ENCODE results near the gene CCNK. TPM values are rescaled to one million over a fixed set of nuclear protein-coding genes. Genes with fewer than 3 reads are reported as not detected.

The CCNK gene
- total RNA-seq, 1 experiment from 2014 or later, result 104 TPM

- no peaks in the 10 kb centered on the region for H3K9me3 Mint-ChIP-seq (ENCODE audit: unreplicated experiment)
- intact Hi-C loops (cut with micrococcal nuclease; ENCODE audit: unreplicated experiment), result no loop called here
- H3K27ac Mint-ChIP-seq (ENCODE audit: unreplicated experiment), result peak overlapping the region; percentile 75
- Histone ChIP-seq H3K36me3 (ENCODE audit: control insufficient read depth, insufficient read depth, low read length) (peaks cover 9% of the 10 kb centered on the region), H3K4me1 (no peaks in the 10 kb centered on the region), H3K9me3 (no peaks in the 10 kb centered on the region), H3K27me3 (replicated peaks; ENCODE audit: control insufficient read depth, insufficient read depth, low read length) (no peaks in the 10 kb centered on the region), H3K4me3 (ENCODE audit: low read depth, low read length) (no peak overlapping the region)
- no peak for TF ChIP-seq CTCF (IDR thresholded peaks at IDR 0.05; ENCODE audit: insufficient read depth in 1 of 2, low read depth in 1 of 2, low read length in 1 of 2, severe bottlenecking in 1 of 2, unreplicated experiment in 1 of 2)
- no peaks in the 10 kb centered on the region for H3K4me1 Mint-ChIP-seq (ENCODE audit: low read depth, unreplicated experiment)
- no peak for DNase-seq
- BruUV-seq (replicated peaks), result no TSS peak
- ChIA-PET CTCF (no interaction called here), POLR2A (no interaction called here)
- H3K4me3 Mint-ChIP-seq (ENCODE audit: unreplicated experiment), result no peak overlapping the region
- H3K36me3 Mint-ChIP-seq (ENCODE audit: insufficient read depth, unreplicated experiment), result peaks cover 86% of the 10 kb centered on the region
- H3K27me3 Mint-ChIP-seq (ENCODE audit: insufficient read depth, unreplicated experiment), result no peaks in the 10 kb centered on the region
Measured at GRCh38 chr14:99507860-99508640, 26.8 kb downstream of the CCNK start.

- Histone ChIP-seq H3K36me3 (ENCODE audit: control insufficient read depth, insufficient read depth, low read length) (peaks cover 9% of the 10 kb centered on the region), H3K4me1 (no peaks in the 10 kb centered on the region), H3K9me3 (no peaks in the 10 kb centered on the region), H3K27me3 (replicated peaks; ENCODE audit: control insufficient read depth, insufficient read depth, low read length) (no peaks in the 10 kb centered on the region), H3K4me3 (ENCODE audit: low read depth, low read length) (no peak overlapping the region)
- peak overlapping the region; percentile 59 for H3K27ac Mint-ChIP-seq (ENCODE audit: unreplicated experiment)
- H3K4me3 Mint-ChIP-seq (ENCODE audit: unreplicated experiment), result no peak overlapping the region
- no peaks in the 10 kb centered on the region for H3K9me3 Mint-ChIP-seq (ENCODE audit: unreplicated experiment)
- no peak for DNase-seq
- H3K4me1 Mint-ChIP-seq (ENCODE audit: low read depth, unreplicated experiment), result no peaks in the 10 kb centered on the region
- CTCF ChIA-PET, result no interaction called here
- no peaks in the 10 kb centered on the region for H3K27me3 Mint-ChIP-seq (ENCODE audit: insufficient read depth, unreplicated experiment)
- H3K36me3 Mint-ChIP-seq (ENCODE audit: insufficient read depth, unreplicated experiment), result peaks cover 86% of the 10 kb centered on the region
- POLR2A ChIA-PET, result no interaction called here
- no peak for TF ChIP-seq CTCF (IDR thresholded peaks at IDR 0.05; ENCODE audit: insufficient read depth in 1 of 2, low read depth in 1 of 2, low read length in 1 of 2, severe bottlenecking in 1 of 2, unreplicated experiment in 1 of 2)
- BruUV-seq (replicated peaks), result no TSS peak
- intact Hi-C loops (cut with micrococcal nuclease; ENCODE audit: unreplicated experiment), result no loop called here
Measured at GRCh38 chr14:99508896-99509629, 27.9 kb downstream of the CCNK start.

GRCh38 chr14:99509871-99510555 is 28.8 kb downstream of the CCNK start:
- Histone ChIP-seq H3K4me1 (no peaks in the 10 kb centered on the region), H3K9me3 (no peaks in the 10 kb centered on the region), H3K4me3 (ENCODE audit: low read depth, low read length) (no peak overlapping the region), H3K27me3 (replicated peaks; ENCODE audit: control insufficient read depth, insufficient read depth, low read length) (no peaks in the 10 kb centered on the region), H3K36me3 (ENCODE audit: control insufficient read depth, insufficient read depth, low read length) (peaks cover 9% of the 10 kb centered on the region)
- Mint-ChIP-seq H3K36me3 (ENCODE audit: insufficient read depth, unreplicated experiment) (peaks cover 85% of the 10 kb centered on the region), H3K27me3 (ENCODE audit: insufficient read depth, unreplicated experiment) (no peaks in the 10 kb centered on the region), H3K9me3 (ENCODE audit: unreplicated experiment) (no peaks in the 10 kb centered on the region), H3K4me3 (ENCODE audit: unreplicated experiment) (no peak overlapping the region), H3K4me1 (ENCODE audit: low read depth, unreplicated experiment) (no peaks in the 10 kb centered on the region), H3K27ac (ENCODE audit: unreplicated experiment) (peak overlapping the region; percentile 59)
- intact Hi-C loops (cut with micrococcal nuclease; ENCODE audit: unreplicated experiment), result no loop called here
- DNase-seq, result no peak
- CTCF ChIA-PET, result no interaction called here
- POLR2A ChIA-PET, result no interaction called here
- TF ChIP-seq CTCF (IDR thresholded peaks at IDR 0.05; ENCODE audit: insufficient read depth in 1 of 2, low read depth in 1 of 2, low read length in 1 of 2, severe bottlenecking in 1 of 2, unreplicated experiment in 1 of 2), result no peak
- BruUV-seq (replicated peaks), result no TSS peak

Measured in Caco-2 (cell line).